KOPT-K1 (cell line): Measurements from ENCODE around the gene SLC22A12.

Experiments
- H3K27ac ChIP-seq: fragments of 200-600 bp; sonication (generic); 2 replicates; pipeline ENCODE4 v1.5.1; 2016; ENCODE audit warnings: antibody characterized with exemption, mild to moderate bottlenecking, low read depth, low read length; ENCODE audit not compliant: poor library complexity, severe bottlenecking
- H3K36me3 ChIP-seq: fragments of 200-600 bp; sonication (generic); 2 replicates; pipeline ENCODE4 v1.5.1; 2017; ENCODE audit warnings: antibody characterized with exemption, mild to moderate bottlenecking, low read length, moderate library complexity; ENCODE audit not compliant: insufficient read depth
- H3K9me3 ChIP-seq: fragments of 200-600 bp; sonication (generic); 2 replicates; pipeline ENCODE4 v1.5.1; 2017; ENCODE audit warnings: antibody characterized with exemption, low read length, mild to moderate bottlenecking; ENCODE audit not compliant: insufficient read depth, poor library complexity, severe bottlenecking

SLC22A12 gene

DNA sequence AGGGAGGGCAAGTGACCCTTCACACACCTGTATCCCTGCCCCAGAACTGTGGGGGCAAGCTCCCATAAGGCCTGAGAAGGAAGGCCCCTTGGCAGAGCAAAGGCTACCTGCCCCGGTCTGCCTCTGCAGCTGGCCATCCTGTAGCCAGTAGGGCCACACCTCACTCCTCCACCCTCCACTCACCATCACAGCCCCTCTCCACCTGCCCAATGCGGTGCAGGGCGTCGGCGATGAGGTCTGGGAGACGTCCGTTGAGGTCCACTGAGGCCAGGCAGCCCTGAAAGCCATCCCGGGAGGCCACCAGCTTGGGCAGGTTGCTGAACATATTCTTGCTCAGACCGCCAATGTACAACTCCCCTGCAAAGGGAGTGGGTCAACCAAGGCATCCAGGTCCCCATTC is 57.5 kb downstream of the SLC22A12 start:
- Histone ChIP-seq H3K9me3 (no peaks in the 10 kb centered on the region), H3K36me3 (no peaks in the 10 kb centered on the region), H3K27ac (no peak overlapping the region)

GRCh38 chr11:64649291-64649697 is 58.3 kb downstream of the SLC22A12 start:
- Histone ChIP-seq H3K27ac (no peak overlapping the region), H3K9me3 (no peaks in the 10 kb centered on the region), H3K36me3 (no peaks in the 10 kb centered on the region)

- Histone ChIP-seq H3K36me3 (no peaks in the 10 kb centered on the region), H3K27ac (no peak overlapping the region), H3K9me3 (no peaks in the 10 kb centered on the region)
Measured at GRCh38 chr11:64650923-64651523, 60.0 kb downstream of the SLC22A12 start.
